GM19452 (cell line): ENCODE data around the gene FXYD3.

Experiments used
- ATAC-seq: cut with Tn5 transposase; IDR thresholded peaks from one replicate; pipeline ENCODE4 v1.9.1; 2021; ENCODE audit not compliant: unreplicated experiment

The FXYD3 gene

DNA sequence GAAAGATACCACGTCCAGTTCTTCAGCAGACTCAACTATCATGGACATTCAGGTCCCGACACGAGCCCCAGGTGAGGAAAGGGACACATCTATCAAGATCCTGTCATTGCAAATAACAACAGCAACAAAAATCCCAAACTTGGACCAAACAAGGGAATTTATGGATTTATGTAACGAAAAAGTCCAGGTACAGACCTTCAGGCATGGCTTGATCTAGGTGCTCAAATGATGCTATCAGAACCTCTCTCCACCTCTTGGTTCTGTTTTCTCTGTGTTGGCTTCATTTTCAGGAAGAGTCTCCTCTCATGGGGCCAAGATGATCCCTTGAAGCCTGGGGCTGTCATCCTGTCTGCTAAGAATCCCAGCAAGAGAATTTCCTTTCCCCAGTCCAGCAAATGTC lies 41.8 kb downstream of the FXYD3 start:
- ATAC-seq: no peak

DNA sequence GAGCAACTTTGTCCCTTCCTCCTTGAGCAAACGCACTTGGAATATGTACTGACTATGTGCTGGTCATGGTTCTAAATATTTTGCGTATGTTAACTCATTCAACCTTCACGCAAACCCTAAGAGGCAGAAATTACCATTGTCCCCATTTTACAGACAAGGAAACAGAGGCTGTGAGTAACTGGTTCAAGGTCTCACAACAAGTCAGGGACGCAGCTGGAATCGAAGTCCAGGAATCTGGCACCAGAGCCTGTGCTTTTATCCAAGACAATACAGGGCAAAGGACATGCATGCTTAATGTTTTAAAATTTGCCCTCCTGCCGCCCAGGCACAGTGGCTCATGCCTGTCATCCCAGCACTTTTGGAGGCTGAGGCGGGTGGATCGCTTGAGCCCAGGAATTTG lies 44.0 kb downstream of the FXYD3 start:
- ATAC-seq: no peak

DNA sequence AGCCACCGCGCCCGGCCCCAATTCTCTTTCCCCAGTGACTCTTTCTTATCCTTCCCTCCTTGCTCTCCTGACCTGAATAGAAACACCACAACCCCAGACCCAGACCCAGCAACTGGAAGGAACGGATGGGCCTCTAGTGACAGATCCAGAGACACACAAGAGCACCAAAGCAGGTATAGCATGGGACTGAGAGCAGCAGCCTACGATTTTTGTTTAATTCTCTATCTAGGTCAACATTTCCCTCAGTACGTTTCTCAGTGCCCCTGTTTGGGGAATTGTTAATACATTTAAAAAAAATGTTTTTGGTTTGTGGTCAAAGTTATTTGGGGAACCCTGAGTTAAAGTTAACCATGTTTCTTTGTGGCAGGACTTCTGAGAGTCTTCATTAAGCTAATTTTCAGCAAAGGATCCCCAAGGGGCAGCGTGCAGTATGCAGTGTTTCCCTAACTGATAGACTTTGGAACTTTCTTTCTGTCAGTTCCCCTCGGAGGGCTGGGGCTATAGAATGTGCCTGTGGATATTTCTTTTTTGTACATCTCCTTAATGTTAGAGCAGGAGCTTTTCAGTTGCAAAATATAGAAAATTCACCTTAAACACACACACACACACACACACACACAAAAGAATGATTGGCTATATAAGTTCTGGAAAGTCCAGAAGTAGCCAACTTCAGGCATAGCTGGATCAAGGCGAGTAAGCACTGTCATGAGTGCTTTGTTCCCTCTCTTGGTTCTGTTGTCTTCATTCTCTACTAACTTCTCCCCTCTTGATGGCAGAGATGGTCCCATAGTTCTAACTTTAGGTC lies 45.2 kb downstream of the FXYD3 start:
- ATAC-seq: no peak

DNA sequence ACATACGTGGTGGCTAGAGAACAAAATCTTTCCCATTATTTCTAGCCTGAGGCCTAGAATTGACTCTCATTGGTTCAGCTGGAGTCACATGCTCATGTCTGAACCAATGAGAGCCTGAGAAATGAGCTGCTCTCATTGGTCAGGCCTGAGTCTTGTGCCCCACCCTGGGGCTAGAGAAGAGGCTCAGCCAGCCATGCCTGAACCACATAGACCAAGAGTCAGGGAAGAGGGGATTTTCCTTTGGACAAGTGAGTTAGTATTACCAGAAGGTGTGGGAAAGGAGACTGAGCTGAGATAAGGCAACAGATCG lies 45.8 kb downstream of the FXYD3 start:
- no peak for ATAC-seq

DNA sequence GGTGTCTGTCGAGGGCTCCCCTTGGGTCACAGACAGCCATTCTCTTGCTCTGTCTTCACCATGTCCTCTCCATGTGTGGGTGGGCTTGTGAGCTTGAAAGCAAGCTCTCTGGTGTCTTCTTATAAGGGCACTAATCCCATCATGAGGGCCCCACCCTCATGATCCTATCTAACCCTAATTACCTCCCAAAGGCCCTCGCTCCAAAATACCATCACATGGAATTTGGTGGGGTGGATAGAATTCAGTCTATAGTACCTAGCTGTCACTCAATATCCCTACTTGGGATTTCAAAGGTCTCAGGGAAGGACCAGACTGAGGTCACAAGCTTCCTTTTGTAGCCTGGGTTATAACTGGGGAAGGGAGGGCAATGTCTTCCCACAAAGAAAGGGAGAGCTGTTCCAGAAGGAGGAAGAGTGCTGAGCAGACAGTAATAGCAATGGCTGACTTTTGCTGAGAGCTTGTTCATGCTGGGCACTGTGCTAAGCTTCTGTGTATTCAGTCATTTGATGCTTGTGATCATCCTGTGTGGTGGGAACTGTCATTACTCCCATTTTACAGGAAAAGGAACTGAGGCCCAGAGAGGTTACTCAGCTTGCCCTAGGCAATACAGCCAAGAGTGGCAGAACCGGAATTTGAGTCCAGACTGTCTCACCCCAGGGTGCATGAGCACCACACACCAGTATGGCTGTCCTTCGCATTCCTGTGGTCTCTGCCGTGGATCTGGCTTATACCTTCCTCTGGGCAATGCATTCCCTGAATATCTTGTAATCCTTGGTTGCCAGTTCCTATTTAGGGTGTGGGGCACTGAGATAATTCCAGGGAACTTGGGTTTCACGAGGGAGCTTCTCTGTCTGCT lies 47.1 kb downstream of the FXYD3 start:
- no peak for ATAC-seq

DNA sequence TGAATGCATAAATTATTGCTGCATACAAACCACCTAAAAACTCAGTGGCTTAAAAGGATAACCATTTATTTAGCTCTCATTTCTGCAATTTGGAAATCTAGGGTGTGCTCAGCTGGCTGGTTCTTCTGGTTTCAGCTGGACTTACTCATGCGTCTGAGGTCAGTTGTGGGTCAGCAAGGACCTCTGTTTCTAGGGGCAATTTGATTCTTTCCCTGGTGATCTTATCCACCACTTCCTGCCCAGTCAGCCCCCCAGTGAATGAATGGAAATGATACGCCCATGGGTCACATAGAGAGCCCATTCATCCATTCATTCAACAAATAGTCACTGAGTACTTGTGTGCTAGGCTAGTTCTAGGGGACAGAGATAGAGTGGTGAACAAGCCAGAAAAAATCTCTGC lies 48.8 kb downstream of the FXYD3 start:
- ATAC-seq: no peak

DNA sequence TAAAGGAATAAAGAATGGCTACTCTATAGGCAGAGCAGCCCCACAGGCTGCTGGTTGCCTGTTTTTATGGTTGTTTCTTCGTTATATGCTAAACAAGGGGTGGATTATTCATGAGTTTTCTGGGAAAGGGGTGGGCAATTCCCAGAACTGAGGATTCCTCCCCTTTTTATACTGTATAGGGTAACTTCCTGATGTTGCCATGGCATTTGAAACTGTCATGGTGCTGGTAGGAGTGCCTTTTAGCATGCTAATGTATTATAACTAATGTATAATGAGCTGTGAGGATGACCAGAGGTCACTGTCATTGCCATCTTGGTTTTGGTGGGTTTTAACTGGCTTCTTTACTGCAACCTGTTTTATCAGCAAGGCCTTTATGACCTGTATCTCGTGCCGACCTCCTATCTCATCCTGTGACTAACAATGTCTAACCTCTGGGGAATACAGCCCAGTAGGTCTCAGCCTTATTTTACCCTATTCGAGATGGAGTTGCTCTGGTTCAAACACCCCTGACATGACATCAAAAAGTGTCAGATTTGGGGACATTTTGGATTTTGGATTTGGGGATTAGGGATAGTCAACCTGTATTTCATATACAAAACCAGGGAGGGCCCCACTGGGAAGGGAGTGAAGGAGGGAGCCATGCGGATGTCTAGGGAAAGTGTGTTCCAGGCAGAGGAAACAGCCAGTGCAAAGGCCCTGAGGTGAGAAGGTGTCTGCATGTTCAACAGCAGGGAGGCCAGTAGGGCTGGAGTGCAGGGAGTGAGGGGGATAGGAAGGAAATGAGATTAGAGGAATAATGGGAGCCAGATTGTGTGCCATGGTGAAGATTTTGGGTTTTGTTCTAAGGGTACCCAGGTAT lies 49.8 kb downstream of the FXYD3 start:
- ATAC-seq: no peak

DNA sequence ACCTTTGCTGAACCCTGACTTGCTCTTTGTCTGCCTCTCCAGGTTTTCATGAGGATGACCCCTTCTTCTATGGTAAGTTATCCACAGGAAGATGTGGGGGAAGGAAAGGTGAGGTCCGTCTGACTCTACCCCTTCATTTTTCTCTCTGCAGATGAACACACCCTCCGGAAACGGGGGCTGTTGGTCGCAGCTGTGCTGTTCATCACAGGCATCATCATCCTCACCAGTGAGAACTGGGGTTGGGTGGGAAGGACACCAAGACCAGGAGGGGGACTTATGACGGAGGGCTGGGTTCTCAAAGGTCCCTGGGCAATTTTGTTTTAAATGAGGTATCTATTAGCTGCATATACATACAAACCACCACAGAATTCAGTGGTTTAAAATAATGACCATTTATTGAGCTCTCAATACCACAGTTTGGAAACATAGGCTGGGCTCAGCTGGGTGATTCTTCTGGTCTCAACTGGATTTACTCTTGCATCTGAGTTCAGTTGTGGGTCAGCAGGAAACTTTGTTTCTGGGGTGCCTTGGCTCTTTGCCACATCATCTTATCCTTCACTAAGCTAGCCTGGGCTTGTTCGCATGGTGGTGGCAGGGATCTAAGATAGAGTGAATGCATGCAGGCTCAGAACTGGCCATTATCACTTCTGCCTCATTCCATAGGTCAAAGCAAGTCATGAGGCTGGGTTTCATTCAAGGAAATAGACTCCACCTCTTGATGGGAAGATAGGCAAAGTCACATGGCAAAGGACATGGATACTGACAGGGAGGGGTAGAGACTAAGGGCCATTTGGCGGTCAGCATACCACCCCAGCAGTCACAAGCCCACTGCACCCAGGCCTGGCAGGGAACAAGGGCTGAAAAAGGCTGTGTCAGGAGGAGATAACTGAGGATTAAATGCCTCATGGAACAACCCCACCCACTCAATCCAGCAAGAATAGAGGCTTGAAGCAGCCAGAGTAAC lies 50.8 kb downstream of the FXYD3 start:
- ATAC-seq: no peak

DNA sequence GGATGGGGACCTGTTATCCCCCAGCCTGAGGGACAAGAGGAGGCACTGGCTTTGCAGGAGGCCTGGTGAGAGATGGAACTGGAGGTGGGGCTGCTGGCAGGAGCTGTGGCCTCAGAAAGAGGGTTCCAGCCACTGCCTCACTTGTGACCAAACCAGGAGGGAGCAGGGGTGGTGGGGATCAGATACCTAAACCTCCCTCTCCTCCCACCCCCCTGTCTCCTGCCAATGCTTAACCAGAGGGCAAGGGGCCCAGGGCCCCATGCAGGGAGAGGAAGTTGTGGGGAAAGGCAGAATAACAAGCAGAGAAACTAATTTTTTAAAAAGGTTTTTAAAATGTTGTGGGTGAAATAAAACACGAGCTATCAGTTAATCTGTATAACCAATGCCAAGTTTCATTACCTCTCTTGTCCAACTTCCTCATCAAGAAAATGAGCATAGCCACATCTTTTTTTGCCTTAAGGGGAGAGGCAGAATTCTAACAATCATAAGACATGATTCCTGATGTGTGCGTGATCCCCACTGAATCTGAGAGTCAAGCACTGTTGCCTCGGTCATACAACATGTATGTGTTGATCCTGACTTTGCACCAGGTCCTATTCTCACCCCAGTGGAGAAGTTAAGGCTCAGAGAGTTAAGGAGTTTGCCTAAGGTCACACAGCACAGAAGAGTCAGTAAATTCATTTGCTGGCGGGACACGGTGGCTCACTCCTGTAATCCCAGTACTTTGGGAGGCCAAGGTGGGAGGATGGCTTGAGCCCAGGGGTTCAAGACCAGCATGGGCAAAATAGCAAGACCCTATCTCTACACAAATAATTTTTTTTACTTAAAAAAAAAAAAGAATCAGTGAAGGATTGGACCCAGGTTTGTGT lies 51.9 kb downstream of the FXYD3 start:
- ATAC-seq: no peak

DNA sequence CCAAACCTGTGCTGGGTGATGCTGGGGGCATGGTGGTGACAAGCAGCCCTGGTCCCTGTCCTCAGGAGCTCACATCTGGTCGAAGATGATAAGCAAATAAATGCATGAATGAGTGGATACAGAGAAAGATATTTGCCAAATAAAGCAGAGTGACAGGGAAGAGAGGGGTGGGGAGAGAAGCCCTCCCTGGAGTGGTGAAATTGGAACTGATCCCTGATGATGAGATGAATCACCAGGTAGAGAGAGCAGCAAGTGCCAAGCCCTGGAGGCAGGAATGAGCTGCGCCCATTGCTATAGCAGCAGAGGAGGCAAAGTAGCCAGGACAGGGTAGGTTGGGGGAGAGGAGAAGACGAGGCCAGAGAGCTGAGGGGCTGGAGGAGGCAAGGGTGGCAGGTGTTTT lies 52.6 kb downstream of the FXYD3 start:
- ATAC-seq: no peak

DNA sequence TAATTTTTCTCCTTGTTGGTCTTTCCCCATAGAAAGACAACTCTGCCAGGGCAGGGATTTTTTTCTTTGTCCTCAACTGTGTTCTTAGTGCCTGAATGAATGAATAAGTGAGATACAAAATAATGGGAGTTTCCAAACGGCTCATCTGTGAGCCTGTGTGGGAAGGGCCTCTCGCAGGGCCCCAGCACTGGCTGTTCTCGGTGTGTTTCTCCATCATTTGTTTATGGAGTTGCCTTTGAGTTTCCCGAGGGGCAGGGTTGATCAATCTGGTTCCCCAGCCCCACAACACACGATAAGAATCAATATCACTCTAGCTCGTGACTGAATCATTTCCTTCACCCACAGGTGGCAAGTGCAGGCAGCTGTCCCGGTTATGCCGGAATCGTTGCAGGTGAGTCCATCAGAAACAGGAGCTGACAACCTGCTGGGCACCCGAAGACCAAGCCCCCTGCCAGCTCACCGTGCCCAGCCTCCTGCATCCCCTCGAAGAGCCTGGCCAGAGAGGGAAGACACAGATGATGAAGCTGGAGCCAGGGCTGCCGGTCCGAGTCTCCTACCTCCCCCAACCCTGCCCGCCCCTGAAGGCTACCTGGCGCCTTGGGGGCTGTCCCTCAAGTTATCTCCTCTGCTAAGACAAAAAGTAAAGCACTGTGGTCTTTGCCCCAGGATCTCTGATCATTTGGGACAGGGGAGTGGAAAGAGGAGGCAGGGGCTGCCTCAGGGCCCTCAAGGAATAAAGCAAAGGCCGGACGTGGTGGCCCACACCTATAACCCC lies 53.8 kb downstream of the FXYD3 start:
- ATAC-seq: no peak

DNA sequence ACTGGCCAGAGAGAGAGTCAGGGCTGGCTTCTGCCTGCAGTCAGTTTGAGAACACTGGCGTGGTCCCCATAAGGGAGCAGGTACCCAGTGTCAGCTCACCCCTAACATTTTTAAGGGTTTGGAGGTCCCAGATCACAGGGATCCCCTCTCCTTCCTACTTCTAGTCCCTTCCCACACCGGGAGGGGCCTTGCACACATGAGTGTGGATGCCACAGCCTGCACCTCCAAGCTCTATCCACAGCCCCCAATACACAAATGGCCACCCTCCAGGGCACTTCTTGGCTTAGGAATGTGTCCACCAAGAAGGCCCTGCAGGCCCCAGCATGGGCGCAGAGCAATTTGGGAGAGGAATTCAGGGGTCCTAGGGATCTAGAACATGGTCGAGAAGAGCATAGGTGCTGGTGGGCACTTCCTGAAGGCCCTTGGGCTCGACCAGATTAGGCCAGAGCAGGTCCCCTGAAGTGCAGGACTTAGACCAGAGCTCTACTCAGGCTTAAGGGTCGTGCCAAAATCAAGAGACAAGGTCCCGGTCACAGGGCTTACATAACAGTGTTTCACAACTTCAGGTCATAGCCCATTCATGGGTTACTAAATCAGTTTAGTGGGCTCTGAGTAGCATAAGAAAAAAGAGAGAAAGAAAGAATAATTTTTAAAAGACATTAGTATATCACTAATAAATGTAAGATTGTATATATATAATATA lies 54.9 kb downstream of the FXYD3 start:
- ATAC-seq: no peak

DNA sequence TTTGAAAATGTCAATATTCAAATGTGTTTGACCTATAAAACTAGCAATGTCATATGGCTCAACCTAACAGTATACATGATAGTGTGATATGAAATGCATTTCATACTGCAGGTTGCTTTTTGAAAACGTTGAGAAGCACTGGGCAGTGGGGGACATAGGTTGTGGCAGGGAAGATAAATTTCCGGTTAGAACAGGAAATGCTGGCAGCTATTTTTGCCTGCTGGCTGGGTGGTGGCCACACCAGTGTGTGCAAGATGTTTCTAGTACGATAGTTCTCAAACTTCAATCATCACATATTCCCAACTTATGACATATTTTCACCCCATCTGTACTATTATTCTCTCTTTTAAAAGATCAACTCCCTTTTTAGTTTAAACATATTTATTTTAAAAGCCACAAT lies 56.1 kb downstream of the FXYD3 start:
- ATAC-seq: no peak
